GM10248 (cell line): ENCODE results near the gene GOSR2.

Source experiments
- CTCF ChIA-PET: fragments of 300-600 bp; sonication (Branson Sonifier 250); formaldehyde crosslinking; extraction: SDS; loops from one replicate; lab custom pipeline; 2021; ENCODE audit warnings: antibody characterized with exemption; lab: Yijun Ruan, JAX
- POLR2A ChIA-PET: fragments of 350-650 bp; sonication (Branson Sonifier 250); formaldehyde crosslinking; extraction: SDS; loops from one replicate; lab custom pipeline; 2020; ENCODE audit warnings: antibody characterized with exemption; lab: Yijun Ruan, JAX
- DNase-seq: peaks from one replicate; pipeline ENCODE4 v3.0.0; 2012; ENCODE audit errors: extremely low spot score
- TF ChIP-seq, protein P1 (sequence below): IDR thresholded peaks from 2 replicates; pipeline ENCODE4 v1.5.1; 2012; ENCODE audit warnings: mild to moderate bottlenecking, low read depth; ENCODE audit errors: extremely low read depth, missing control alignments, control extremely low read depth

Gene GOSR2

GRCh38 chr17:46931596-46931995 is 8.6 kb downstream of the GOSR2 start:
- ChIA-PET POLR2A (no interaction called here), CTCF (no interaction called here)
- DNase-seq, result no peak
- TF ChIP-seq, protein P1, sequence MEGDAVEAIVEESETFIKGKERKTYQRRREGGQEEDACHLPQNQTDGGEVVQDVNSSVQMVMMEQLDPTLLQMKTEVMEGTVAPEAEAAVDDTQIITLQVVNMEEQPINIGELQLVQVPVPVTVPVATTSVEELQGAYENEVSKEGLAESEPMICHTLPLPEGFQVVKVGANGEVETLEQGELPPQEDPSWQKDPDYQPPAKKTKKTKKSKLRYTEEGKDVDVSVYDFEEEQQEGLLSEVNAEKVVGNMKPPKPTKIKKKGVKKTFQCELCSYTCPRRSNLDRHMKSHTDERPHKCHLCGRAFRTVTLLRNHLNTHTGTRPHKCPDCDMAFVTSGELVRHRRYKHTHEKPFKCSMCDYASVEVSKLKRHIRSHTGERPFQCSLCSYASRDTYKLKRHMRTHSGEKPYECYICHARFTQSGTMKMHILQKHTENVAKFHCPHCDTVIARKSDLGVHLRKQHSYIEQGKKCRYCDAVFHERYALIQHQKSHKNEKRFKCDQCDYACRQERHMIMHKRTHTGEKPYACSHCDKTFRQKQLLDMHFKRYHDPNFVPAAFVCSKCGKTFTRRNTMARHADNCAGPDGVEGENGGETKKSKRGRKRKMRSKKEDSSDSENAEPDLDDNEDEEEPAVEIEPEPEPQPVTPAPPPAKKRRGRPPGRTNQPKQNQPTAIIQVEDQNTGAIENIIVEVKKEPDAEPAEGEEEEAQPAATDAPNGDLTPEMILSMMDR, result no peak

DNA sequence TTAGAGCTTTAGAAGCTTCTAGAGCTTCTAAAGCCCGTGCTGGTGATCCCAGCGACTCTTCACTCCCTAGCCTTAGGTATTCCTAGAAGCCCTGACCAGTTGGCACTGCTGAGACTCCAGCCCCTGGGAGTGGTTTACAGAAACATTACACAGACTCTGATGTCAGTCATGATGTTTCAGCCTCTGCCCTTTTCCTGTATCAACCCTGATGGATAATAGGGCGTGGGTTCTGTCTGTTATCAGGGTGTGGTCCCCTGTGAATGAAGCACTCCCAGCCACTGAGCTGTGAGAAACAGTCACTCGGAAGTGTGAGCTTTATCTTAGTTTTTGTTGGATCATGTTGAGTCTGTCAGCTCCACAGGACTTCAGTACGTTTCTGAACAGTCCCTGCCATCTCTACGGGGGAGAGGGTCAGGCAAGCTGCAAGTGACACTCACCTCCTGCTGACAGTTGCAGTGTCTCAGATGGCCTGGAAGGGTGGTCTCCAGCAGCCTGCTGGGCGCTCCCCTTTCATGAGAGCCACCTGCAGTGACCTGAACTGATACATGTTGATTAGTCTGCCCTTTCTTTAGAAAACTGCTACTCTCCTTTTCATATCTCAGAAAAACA is 12.8 kb downstream of the GOSR2 start:
- ChIA-PET CTCF (no interaction called here), POLR2A (no interaction called here)
- DNase-seq, result no peak
- TF ChIP-seq, protein P1, result no peak

DNA sequence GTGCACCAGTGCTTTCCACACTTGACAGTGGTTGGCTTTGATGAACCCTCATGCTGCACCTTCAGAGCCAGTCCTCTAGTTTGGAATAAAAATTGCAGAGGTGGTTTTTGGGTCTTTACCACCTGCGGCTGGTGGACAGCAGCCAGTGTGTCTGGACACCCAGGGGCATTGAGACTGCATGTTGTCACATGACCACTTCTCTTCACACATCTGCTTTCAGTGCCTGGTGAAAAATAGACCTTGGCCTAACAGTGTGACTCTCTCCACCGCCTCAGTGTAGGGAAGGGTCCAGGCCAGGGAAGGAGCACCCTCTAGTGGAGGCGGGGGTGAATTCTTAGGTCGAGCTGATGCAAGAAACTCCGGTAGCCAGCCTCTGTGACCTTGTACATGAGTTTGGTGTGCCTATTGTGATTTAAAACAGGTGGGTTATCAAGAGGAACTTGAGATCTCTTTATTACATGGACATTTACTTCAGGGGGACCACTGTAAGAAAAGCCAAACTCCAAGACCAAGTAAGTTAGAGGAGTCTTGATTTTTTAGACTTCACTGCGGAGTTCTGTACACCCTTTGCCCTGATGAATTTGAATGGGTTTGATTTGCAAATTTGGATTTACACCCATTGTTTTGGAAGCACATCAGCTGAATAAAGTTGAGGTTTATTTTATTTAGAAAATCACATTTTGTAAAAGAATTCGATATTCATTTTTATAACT is 17.9 kb downstream of the GOSR2 start:
- DNase-seq, result peak; percentile 81
- ChIA-PET CTCF (interaction anchor here (0.9 to 3.4 kb wide), 13 partner anchors 9 to 99 kb away, joined by 3 to 26 read pairs (median 7); no protein-coding TSS in a partner anchor), POLR2A (no interaction called here)
- TF ChIP-seq, protein P1, result peak; percentile 89

- ChIA-PET POLR2A (no interaction called here), CTCF (interaction anchor here (0.6 to 3.7 kb wide), 24 partner anchors 9 to 372 kb away, joined by 3 to 26 read pairs (median 4); no protein-coding TSS in a partner anchor)
- peak; percentile 73 for DNase-seq
- TF ChIP-seq, protein P1, result peak; percentile 77
Measured at GRCh38 chr17:46942441-46943217, 19.7 kb downstream of the GOSR2 start.

- no peak for DNase-seq
- POLR2A ChIA-PET, result no interaction called here
- CTCF ChIA-PET, result interaction anchor here (0.7 to 3.7 kb wide), 20 partner anchors 8 to 371 kb away, joined by 3 to 26 read pairs (median 6); no protein-coding TSS in a partner anchor
- TF ChIP-seq, protein P1, result no peak
Measured at GRCh38 chr17:46943218-46943500, 20.2 kb downstream of the GOSR2 start.
